Measurements from ENCODE around the gene SLITRK2.

SLITRK2 gene

GRCh38 chrX:145853181-145853580 is 35.6 kb downstream of the SLITRK2 start:
- no peak for DNase-seq (ENCODE audit: low read depth)

- DNase-seq (ENCODE audit: low read depth): no peak
These were observed 38.6 kb downstream of the SLITRK2 start for GRCh38 chrX:145856181-145856580.

GRCh38 chrX:145861818-145862217 is 44.2 kb downstream of the SLITRK2 start:
- DNase-seq (ENCODE audit: low read depth): no peak

GRCh38 chrX:145865082-145865481 is 47.5 kb downstream of the SLITRK2 start:
- DNase-seq (ENCODE audit: low read depth): no peak
